Renal cortex interstitium (tissue), 15 donors: ENCODE data around the gene SLC1A2. TPM values are rescaled to one million over a fixed set of nuclear protein-coding genes. Genes with fewer than 3 reads are reported as not detected.

Source experiments
- DNase-seq, 11 donors: peaks; one replicate each; pipeline ENCODE4 v3.0.0-alpha.2; 2013; ENCODE audit warnings: low read depth in 9 of 11, low spot score in 4 of 11; ENCODE audit errors: extremely low read depth in 1 of 11
- long read RNA-seq, 16 experiments: transcript quantifications; one replicate each; lab custom pipeline, GENCODE V29; 2026
- polyA plus RNA-seq, 3 donors: library from polyadenylated mRNA; unstranded; fragments of 120-200 nt; gene quantifications; one replicate each; pipeline ENCODE4 v1.2.1, GENCODE V29; 2013; ENCODE audit not compliant: insufficient read length in 3 of 3

SLC1A2 gene
- polyA plus RNA-seq: under 1 TPM; 0.47 to 0.64 (median 0.58) TPM
- long read RNA-seq, donor 1: 0 reads
- long read RNA-seq, donor 2: 0 reads
- long read RNA-seq, donor 3: 0 reads
- long read RNA-seq, donor 4: 0 reads
- long read RNA-seq, donor 5: 0 reads
- long read RNA-seq, donor 6: 0 reads
- long read RNA-seq, donor 7: 0 reads
- long read RNA-seq, donor 8: 0 reads
- long read RNA-seq, donor 9: 0 reads
- long read RNA-seq, donor 10: 0 reads
- long read RNA-seq, donor 11: 0 reads
- long read RNA-seq, donor 12: 0 reads
- long read RNA-seq, donor 13: 0 reads
- long read RNA-seq, donor 14: 0 reads
- long read RNA-seq, donor 15: 0 reads
- long read RNA-seq, donor 16: 0 reads

DNA sequence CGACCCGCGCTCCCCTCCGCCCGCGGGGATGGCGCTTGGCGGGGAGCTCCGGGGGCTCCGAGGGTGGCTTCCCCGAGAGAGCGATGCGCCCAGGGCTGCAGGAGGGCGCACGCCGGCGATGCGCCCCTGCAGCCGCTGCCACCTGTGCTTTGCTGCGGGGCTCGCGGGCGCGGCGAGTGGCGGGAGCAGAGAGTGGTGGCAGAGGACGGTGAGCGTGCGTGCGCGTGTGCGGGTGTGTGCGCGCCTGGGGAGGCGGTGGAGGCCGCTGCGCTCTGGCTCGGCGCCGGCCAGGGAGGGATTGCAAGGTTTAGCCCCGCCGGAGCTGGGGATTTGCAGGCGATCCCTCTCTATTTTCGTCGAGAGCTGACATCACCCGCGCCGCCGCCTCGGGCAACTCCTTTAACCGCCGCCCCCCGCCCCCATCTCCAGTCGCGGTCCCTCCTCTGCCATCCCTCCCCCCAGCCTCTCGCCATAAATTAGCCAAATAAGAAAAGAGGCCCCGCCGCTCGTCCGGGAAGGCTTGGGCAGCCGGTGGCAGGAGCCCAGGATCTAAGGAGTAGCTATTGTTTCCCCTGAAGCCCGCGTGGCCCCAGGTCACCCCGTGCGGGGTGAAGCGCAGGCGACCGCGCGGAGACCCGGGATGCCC lies at the start of gene SLC1A2:
TSS of gene SLC1A2 (minus strand) at position 375 of the 646 bp plus-strand sequence. CDS start 592 bp downstream, outside the sequence.
- DNase-seq: no peak

DNA sequence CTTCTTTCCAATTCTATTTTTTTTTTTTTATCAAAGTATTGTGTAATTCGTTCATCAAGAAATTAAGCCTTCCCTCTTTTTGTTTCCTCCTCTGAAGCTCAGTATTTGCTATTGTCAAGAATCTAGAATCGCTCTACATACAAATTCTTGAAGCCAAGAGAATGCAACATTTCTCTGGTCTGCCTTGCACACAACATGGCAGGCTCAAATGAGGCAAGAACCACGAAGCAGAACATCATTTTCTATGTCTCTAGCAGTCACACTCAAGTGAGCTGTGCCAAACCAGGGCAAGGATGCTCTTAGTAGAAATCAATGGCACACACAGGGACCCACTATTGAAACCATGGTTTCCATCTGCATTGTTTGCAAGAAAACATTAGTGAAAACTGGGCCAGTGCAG lies 46.7 kb upstream of the SLC1A2 start:
- DNase-seq: no peak

DNA sequence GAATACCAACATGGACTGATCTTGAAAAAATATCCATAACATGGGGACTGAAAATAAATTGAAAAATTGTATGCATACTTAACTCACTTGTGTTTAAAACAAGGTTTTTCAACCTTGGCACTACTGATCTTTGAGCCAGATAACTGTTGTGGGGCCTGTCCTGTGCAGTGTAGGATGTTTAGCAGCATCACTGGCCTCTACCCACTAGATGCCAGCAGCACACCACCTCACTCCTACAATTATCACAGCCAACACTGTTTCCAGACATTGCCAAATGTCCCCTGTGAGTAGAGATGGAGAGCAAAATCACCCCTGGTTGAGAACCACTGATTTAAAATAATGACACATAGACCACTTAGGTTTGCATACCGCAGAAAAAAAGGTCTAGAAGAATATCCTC lies 45.0 kb upstream of the SLC1A2 start:
- no peak for DNase-seq

DNA sequence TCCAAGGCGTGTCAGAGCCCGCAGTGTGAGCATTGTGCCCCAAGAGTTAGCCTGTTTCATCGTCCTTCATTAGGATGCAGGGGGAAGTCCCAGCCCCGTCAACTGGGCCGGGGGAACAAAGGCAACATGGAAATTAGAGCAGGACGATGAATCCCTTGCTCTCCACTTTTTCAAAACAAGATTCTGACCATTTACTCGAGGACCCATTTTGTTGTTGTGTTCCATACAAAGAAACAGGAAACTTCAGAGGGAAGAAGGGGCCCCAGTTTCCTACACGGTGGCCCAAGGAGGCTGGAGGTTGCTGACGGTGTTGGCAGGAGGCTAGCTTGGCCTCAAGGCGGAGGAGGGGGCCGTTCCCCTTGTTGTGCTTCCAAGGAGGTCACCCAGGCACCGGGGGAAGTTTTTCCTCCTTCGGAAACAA lies 44.0 kb upstream of the SLC1A2 start:
- DNase-seq: no peak

DNA sequence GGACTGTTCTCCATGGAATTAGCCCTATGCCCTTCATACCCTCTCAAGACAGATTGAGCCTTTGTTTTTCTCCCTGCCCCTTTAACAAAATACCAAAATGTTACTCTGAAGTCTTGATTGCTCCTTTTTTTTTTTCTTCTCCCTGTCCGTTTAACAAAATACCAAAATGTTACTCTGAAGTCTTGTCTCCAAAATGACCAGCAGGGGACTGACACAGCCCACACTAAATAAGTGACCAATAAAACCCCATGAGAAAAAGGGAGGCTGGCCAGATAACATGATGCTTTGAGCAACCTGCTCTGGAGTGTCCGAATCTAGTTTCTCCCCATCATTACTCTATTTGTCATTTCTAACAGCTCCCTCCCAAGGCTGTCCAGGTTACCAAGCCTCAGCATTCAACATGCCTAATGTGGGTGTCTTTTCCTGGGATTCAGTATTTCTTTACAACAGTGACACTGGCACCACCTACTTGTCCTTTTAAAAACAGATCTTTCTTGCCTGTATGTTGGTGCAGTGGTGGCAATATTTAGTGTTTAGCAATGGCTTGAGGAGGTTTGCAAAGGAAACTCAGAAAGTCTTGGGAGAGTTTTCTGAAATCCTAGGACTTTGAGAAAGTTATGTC lies 42.7 kb upstream of the SLC1A2 start:
- no peak for DNase-seq

GRCh38 chr11:35459489-35459888 lies 40.1 kb upstream of the SLC1A2 start:
- no peak for DNase-seq

- no peak for DNase-seq
Measured at GRCh38 chr11:35458846-35459245, 39.5 kb upstream of the SLC1A2 start.

GRCh38 chr11:35454362-35454761 lies 35.0 kb upstream of the SLC1A2 start:
- no peak for DNase-seq

GRCh38 chr11:35436581-35437250 lies 17.4 kb upstream of the SLC1A2 start:
- DNase-seq: no peak

GRCh38 chr11:35433588-35433987 lies 14.2 kb upstream of the SLC1A2 start:
- no peak for DNase-seq

- no peak for DNase-seq
Measured at GRCh38 chr11:35432464-35432863, 13.1 kb upstream of the SLC1A2 start.

DNA sequence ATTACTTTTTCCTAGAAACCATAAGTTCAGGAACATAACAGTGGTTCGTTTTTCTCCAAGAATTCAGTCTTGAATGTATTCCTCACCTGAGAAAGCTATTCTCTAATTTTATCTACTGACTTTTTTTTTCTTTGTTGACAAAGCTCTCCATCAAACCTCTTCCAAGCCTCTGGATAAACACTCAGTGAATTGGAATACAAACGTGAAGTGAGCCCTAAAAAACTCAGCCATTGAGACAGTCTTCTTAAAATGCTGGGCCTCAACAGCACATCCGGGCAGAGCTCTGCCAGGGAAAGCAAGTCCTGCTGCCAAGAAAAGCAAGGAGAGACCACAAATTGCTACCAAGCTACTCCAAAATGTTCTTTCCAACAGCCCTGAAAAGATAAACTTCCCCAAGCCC lies 7.7 kb upstream of the SLC1A2 start:
- DNase-seq: no peak

DNA sequence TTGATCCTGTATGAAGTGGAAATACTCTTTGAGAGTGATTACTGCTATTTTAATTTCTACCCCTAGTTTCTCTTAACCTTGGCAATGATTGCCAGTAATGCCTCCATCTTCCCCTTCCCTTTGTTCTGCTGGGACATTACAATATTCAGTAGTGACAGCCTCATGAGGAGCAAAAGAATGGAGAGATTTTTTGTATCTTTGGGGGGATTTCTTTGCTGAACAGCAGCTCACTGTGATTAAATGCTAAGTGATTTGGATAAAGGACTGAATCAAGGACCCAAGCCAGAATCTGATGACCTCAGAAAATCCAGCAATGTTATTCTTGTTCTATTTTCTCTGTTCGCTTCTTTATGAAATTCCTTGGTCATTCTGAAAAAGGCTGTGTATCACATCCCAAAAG lies 7.0 kb upstream of the SLC1A2 start:
- no peak for DNase-seq

GRCh38 chr11:35425603-35426212 lies 6.3 kb upstream of the SLC1A2 start:
- no peak for DNase-seq

GRCh38 chr11:35424157-35424940 lies 5.0 kb upstream of the SLC1A2 start:
- DNase-seq: no peak

GRCh38 chr11:35420371-35420770 lies 1.0 kb upstream of the SLC1A2 start:
- DNase-seq: no peak

DNA sequence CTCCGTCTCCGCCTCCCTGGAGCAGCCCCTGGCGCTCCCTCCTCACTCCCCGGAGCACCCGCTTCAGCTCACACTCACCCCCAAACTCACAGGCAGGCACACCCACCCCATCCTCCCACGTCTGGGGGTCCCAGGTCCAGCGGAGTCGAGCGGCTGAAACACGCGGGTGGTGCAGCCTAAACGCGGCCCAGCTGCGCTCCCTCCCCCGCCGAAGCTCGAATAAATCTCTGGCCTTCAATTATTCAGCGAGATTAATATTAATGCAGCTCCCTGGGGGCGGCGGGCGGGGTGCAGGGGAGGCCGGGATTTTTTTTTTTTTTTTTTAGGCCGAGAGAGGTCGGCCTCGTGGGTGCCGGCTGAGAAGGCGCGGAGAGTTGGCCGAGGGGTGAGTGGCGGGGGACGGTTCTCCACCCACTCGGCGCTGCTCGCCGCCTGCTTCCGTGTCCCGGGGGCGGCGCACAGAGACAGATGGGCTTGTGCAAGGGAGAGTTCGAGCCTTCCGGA lies 524 bp upstream of the SLC1A2 start:
- DNase-seq: no peak
